Activated naive CD4-positive, alpha-beta T cell treated with anti-CD3 and anti-CD28 coated beads for 36 hours (primary cell): Measurements from ENCODE around the gene SLC25A48. TPM values are rescaled to one million over a fixed set of nuclear protein-coding genes. Genes with fewer than 3 reads are reported as not detected.

Experiments used
- CTCF ChIA-PET: fragments of 350-600 bp; sonication (Branson Sonifier 250); formaldehyde crosslinking; loops from one replicate; lab custom pipeline; 2021; ENCODE audit warnings: antibody characterized with exemption; lab: Charles Lee
- DNase-seq: peaks from one replicate; pipeline ENCODE4 v3.0.0-alpha.2; 2020
- H3K27ac Mint-ChIP-seq: one replicate; pipeline ENCODE4 v1.8.0; 2021; ENCODE audit warnings: mild to moderate bottlenecking, mixed read lengths
- H3K27me3 Mint-ChIP-seq: one replicate; pipeline ENCODE4 v1.8.0; 2021; ENCODE audit warnings: low read depth, mixed read lengths
- H3K36me3 Mint-ChIP-seq: one replicate; pipeline ENCODE4 v1.8.0; 2021; ENCODE audit warnings: low read depth, mixed read lengths
- H3K4me1 Mint-ChIP-seq: one replicate; pipeline ENCODE4 v1.8.0; 2021; ENCODE audit warnings: low read depth, mixed read lengths
- H3K4me3 Mint-ChIP-seq: one replicate; pipeline ENCODE4 v1.8.0; 2021; ENCODE audit warnings: mild to moderate bottlenecking, moderate library complexity, mixed read lengths
- H3K9me3 Mint-ChIP-seq: one replicate; pipeline ENCODE4 v1.8.0; 2021; ENCODE audit warnings: mixed read lengths
- intact Hi-C: fragments of 100-400 bp; cut with micrococcal nuclease; formaldehyde crosslinking; loops from one replicate; pipeline ENCODE4 v1.15.1; 2023
- total RNA-seq, 2 experiments: library from RNA; stranded (reverse); gene quantifications; one replicate each; pipeline ENCODE4 v1.2.3, GENCODE V29; 2021

The SLC25A48 gene
- total RNA-seq, 2 experiments from 2014 or later, result not detected

DNA sequence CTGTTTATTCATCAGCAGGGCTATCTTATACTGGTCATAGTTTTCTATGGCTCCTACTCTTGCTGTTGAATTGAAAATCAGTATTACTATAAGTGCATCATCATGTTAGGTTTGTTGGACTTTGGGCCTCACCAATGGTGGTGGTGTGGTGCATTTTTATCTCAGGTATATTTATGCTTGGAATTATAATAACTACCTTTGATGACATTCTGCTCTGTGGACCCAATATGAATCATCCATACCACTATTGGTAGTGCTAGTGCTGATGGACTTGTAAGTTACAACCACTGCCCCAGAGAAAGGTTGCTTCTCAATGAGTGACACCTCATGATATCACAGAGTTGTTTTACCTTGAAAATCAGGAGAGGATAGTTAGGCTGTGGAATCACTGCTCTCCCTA lies 33.1 kb downstream of the SLC25A48 start:
- no peaks in the 10 kb centered on the region for H3K4me1 Mint-ChIP-seq
- H3K36me3 Mint-ChIP-seq, result no peaks in the 10 kb centered on the region
- intact Hi-C loops, result no loop called here
- H3K27me3 Mint-ChIP-seq, result no peaks in the 10 kb centered on the region
- CTCF ChIA-PET, result interaction anchor here (0.5 kb wide), 1 partner anchor 356 kb away, joined by 4 read pairs; no protein-coding TSS in a partner anchor
- no peaks in the 10 kb centered on the region for H3K9me3 Mint-ChIP-seq
- DNase-seq, result no peak
- no peak overlapping the region for H3K27ac Mint-ChIP-seq
- no peak overlapping the region for H3K4me3 Mint-ChIP-seq

GRCh38 chr5:135868681-135869080 lies 34.2 kb downstream of the SLC25A48 start:
- Mint-ChIP-seq H3K27me3 (no peaks in the 10 kb centered on the region), H3K9me3 (no peaks in the 10 kb centered on the region), H3K4me3 (no peak overlapping the region), H3K27ac (no peak overlapping the region), H3K36me3 (no peaks in the 10 kb centered on the region), H3K4me1 (no peaks in the 10 kb centered on the region)
- CTCF ChIA-PET, result interaction anchor here (0.7 kb wide), 1 partner anchor 18 kb away, joined by 3 read pairs; no protein-coding TSS in a partner anchor
- intact Hi-C loops, result no loop called here
- no peak for DNase-seq

DNA sequence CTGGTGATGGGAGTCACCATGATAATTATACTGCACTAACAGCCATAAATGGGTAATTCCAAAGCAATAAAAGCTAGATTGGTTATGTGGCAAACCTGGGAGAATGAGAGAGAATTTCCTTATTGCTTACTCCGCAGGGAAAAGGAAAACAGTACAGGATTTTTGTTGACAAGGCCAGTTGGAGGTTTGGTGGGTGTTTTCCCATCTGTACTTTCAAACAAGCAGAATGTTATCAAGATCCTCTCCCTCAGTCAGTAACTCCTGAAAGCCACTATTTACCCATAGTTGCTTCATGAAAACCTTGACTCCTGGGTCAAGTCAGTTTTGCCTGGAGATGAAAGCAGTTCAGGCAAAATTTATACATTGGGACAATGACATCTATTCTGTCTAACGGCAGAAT lies 34.8 kb downstream of the SLC25A48 start:
- H3K4me1 Mint-ChIP-seq, result no peaks in the 10 kb centered on the region
- no peak overlapping the region for H3K4me3 Mint-ChIP-seq
- no peak overlapping the region for H3K27ac Mint-ChIP-seq
- DNase-seq, result no peak
- no peaks in the 10 kb centered on the region for H3K36me3 Mint-ChIP-seq
- no peaks in the 10 kb centered on the region for H3K9me3 Mint-ChIP-seq
- intact Hi-C loops, result no loop called here
- H3K27me3 Mint-ChIP-seq, result no peaks in the 10 kb centered on the region
- CTCF ChIA-PET, result interaction anchor here (0.6 to 0.7 kb wide), 2 partner anchors 17 to 108 kb away, joined by 3 read pairs; no protein-coding TSS in a partner anchor

- intact Hi-C loops, result no loop called here
- CTCF ChIA-PET, result no interaction called here
- no peak for DNase-seq
- H3K27me3 Mint-ChIP-seq, result no peaks in the 10 kb centered on the region
- no peaks in the 10 kb centered on the region for H3K4me1 Mint-ChIP-seq
- H3K4me3 Mint-ChIP-seq, result no peak overlapping the region
- no peak overlapping the region for H3K27ac Mint-ChIP-seq
- no peaks in the 10 kb centered on the region for H3K9me3 Mint-ChIP-seq
- no peaks in the 10 kb centered on the region for H3K36me3 Mint-ChIP-seq
These were observed 35.5 kb downstream of the SLC25A48 start for GRCh38 chr5:135869935-135870334.

GRCh38 chr5:135871268-135871915 lies 36.9 kb downstream of the SLC25A48 start:
- Mint-ChIP-seq H3K36me3 (no peaks in the 10 kb centered on the region), H3K4me3 (no peak overlapping the region)
- CTCF ChIA-PET, result no interaction called here

GRCh38 chr5:135873831-135874230 lies 39.4 kb downstream of the SLC25A48 start:
- no peaks in the 10 kb centered on the region for H3K4me1 Mint-ChIP-seq
- CTCF ChIA-PET, result interaction anchor here (0.6 kb wide), 1 partner anchor 17 kb away, joined by 3 read pairs; no protein-coding TSS in a partner anchor
- H3K27ac Mint-ChIP-seq, result no peak overlapping the region
- no peaks in the 10 kb centered on the region for H3K36me3 Mint-ChIP-seq
- intact Hi-C loops, result no loop called here
- no peaks in the 10 kb centered on the region for H3K9me3 Mint-ChIP-seq
- H3K4me3 Mint-ChIP-seq, result no peak overlapping the region
- DNase-seq, result no peak
- peaks cover 4% of the 10 kb centered on the region for H3K27me3 Mint-ChIP-seq

More at GRCh38 chr5:135871268-135871915, 36.9 kb downstream of the SLC25A48 start:
- Mint-ChIP-seq H3K9me3 (no peaks in the 10 kb centered on the region), H3K27ac (no peak overlapping the region), H3K4me1 (no peaks in the 10 kb centered on the region), H3K27me3 (no peaks in the 10 kb centered on the region)
- intact Hi-C loops, result no loop called here
- no peak for DNase-seq

- intact Hi-C loops, result no loop called here
- DNase-seq, result no peak
- Mint-ChIP-seq H3K27ac (no peak overlapping the region), H3K9me3 (no peaks in the 10 kb centered on the region), H3K27me3 (peaks cover 4% of the 10 kb centered on the region), H3K36me3 (no peaks in the 10 kb centered on the region), H3K4me3 (no peak overlapping the region), H3K4me1 (no peaks in the 10 kb centered on the region)
- CTCF ChIA-PET, result no interaction called here
These were observed 40.0 kb downstream of the SLC25A48 start for GRCh38 chr5:135874461-135874860.

GRCh38 chr5:135875567-135875966 lies 41.1 kb downstream of the SLC25A48 start:
- no peak for DNase-seq
- Mint-ChIP-seq H3K9me3 (no peaks in the 10 kb centered on the region), H3K4me3 (no peak overlapping the region), H3K27me3 (peaks cover 8% of the 10 kb centered on the region), H3K4me1 (no peaks in the 10 kb centered on the region), H3K27ac (no peak overlapping the region), H3K36me3 (no peaks in the 10 kb centered on the region)
- CTCF ChIA-PET, result no interaction called here
- intact Hi-C loops, result no loop called here

DNA sequence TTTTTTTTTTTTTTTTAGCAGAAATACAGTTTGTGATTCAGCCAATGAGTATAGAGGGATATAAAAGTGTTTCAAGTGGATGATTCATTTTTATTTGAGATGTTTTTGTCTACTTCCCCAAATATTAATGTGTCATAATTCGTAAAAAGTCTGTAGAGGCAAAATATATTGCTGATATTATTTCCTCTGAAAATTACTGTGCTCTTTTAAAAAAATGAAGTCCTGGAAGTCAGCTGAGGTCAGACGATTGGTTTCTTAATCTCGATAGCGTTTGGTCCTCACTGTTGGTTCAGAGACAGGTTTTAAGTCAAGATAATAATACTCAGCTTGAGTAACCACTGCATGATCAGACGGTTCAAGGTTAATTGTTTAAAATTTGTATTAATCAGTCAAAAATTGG lies 41.7 kb downstream of the SLC25A48 start:
- peaks cover 12% of the 10 kb centered on the region for H3K27me3 Mint-ChIP-seq
- no peaks in the 10 kb centered on the region for H3K36me3 Mint-ChIP-seq
- intact Hi-C loops, result no loop called here
- H3K9me3 Mint-ChIP-seq, result no peaks in the 10 kb centered on the region
- DNase-seq, result no peak
- H3K4me1 Mint-ChIP-seq, result no peaks in the 10 kb centered on the region
- CTCF ChIA-PET, result no interaction called here
- no peak overlapping the region for H3K27ac Mint-ChIP-seq
- H3K4me3 Mint-ChIP-seq, result no peak overlapping the region

DNA sequence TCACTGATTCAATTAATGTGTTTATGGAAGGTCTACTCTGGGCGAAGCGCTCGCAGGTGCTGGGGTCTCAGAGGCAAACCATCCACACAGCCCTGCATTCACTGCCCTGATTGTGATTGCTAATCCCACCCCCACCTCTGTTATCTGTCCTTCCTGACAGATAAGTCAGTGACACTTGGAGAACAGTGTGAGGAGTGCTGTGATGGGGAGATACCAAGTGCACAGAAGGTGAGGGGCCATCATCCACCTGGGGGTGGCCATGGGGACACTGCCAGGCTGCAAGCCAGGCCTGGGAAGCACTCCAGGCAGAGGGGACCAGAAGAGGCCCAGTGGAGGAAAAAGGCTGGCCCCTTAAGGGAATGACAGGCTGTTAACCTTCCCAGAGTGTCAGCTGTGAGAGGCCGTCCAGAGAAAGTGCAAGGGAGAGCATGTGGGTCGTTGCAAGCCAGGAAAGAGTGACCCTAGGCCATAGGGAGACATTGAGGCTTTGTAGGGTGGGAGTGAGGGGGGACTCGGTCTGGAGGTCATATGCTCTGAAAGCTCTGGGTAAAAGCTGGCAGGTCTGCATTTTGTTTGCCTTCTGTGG lies 43.2 kb downstream of the SLC25A48 start:
- no peaks in the 10 kb centered on the region for H3K4me1 Mint-ChIP-seq
- CTCF ChIA-PET, result no interaction called here
- H3K27ac Mint-ChIP-seq, result no peak overlapping the region
- H3K9me3 Mint-ChIP-seq, result no peaks in the 10 kb centered on the region
- no peak overlapping the region for H3K4me3 Mint-ChIP-seq
- intact Hi-C loops, result no loop called here
- DNase-seq, result no peak
- no peaks in the 10 kb centered on the region for H3K36me3 Mint-ChIP-seq
- H3K27me3 Mint-ChIP-seq, result peaks cover 12% of the 10 kb centered on the region

GRCh38 chr5:135878156-135878620 lies 43.7 kb downstream of the SLC25A48 start:
- intact Hi-C loops, result no loop called here
- CTCF ChIA-PET, result no interaction called here

GRCh38 chr5:135879591-135879990 lies 45.1 kb downstream of the SLC25A48 start:
- H3K4me3 Mint-ChIP-seq, result no peak overlapping the region
- intact Hi-C loops, result no loop called here
- H3K36me3 Mint-ChIP-seq, result no peaks in the 10 kb centered on the region
- H3K4me1 Mint-ChIP-seq, result no peaks in the 10 kb centered on the region
- DNase-seq, result no peak
- H3K9me3 Mint-ChIP-seq, result no peaks in the 10 kb centered on the region
- CTCF ChIA-PET, result no interaction called here
- H3K27ac Mint-ChIP-seq, result no peak overlapping the region
- H3K27me3 Mint-ChIP-seq, result peaks cover 16% of the 10 kb centered on the region

More at GRCh38 chr5:135878156-135878620, 43.7 kb downstream of the SLC25A48 start:
- Mint-ChIP-seq H3K4me1 (no peaks in the 10 kb centered on the region), H3K4me3 (no peak overlapping the region), H3K27ac (no peak overlapping the region), H3K27me3 (peaks cover 16% of the 10 kb centered on the region), H3K36me3 (no peaks in the 10 kb centered on the region), H3K9me3 (no peaks in the 10 kb centered on the region)
- no peak for DNase-seq

GRCh38 chr5:135880278-135880677 lies 45.8 kb downstream of the SLC25A48 start:
- peaks cover 21% of the 10 kb centered on the region for H3K27me3 Mint-ChIP-seq
- H3K27ac Mint-ChIP-seq, result no peak overlapping the region
- H3K4me1 Mint-ChIP-seq, result no peaks in the 10 kb centered on the region
- intact Hi-C loops, result no loop called here
- no peaks in the 10 kb centered on the region for H3K9me3 Mint-ChIP-seq
- peak; percentile 10 for DNase-seq
- no peak overlapping the region for H3K4me3 Mint-ChIP-seq
- CTCF ChIA-PET, result no interaction called here
- no peaks in the 10 kb centered on the region for H3K36me3 Mint-ChIP-seq
